Activated CD8-positive, alpha-beta T cell treated with anti-CD3 and anti-CD28 coated beads for 36 hours (primary cell): Measurements from ENCODE around the gene VPS37C. TPM values are rescaled to one million over a fixed set of nuclear protein-coding genes. Genes with fewer than 3 reads are reported as not detected.

Experiments used
- ATAC-seq: fragments of 200-7000 bp; cut with Tn5 transposase; one replicate; pipeline ENCODE4 v1.10.0; 2021; ENCODE audit warnings: mild to moderate bottlenecking, moderate library complexity
- CTCF ChIA-PET: fragments of 350-600 bp; sonication (Branson Sonifier 250); formaldehyde crosslinking; loops from one replicate; lab custom pipeline; 2021; ENCODE audit warnings: antibody characterized with exemption; lab: Charles Lee
- POLR2A ChIA-PET: fragments of 350-600 bp; sonication (Branson Sonifier 250); formaldehyde crosslinking; loops from one replicate; lab custom pipeline; 2021; ENCODE audit warnings: antibody characterized with exemption; lab: Charles Lee
- DNase-seq: peaks from one replicate; pipeline ENCODE4 v3.0.0-alpha.2; 2020
- H3K27ac Mint-ChIP-seq: one replicate; pipeline ENCODE4 v1.8.0; 2021; ENCODE audit warnings: mild to moderate bottlenecking, mixed read lengths
- H3K27me3 Mint-ChIP-seq: one replicate; pipeline ENCODE4 v1.8.0; 2021; ENCODE audit warnings: mixed read lengths
- H3K36me3 Mint-ChIP-seq: one replicate; pipeline ENCODE4 v1.8.0; 2021; ENCODE audit warnings: low read depth, mixed read lengths
- H3K4me1 Mint-ChIP-seq: one replicate; pipeline ENCODE4 v1.8.0; 2021; ENCODE audit warnings: low read depth, mixed read lengths
- H3K4me3 Mint-ChIP-seq: one replicate; pipeline ENCODE4 v1.8.0; 2021; ENCODE audit warnings: mild to moderate bottlenecking, moderate library complexity, mixed read lengths
- H3K9me3 Mint-ChIP-seq: one replicate; pipeline ENCODE4 v1.8.0; 2021; ENCODE audit warnings: mixed read lengths
- CTCF ChIP-seq: fragments of 200-600 bp; IDR thresholded peaks from one replicate; pipeline ENCODE4 v1.8.0; 2022; ENCODE audit warnings: antibody characterized with exemption, mild to moderate bottlenecking
- intact Hi-C: fragments of 100-400 bp; cut with micrococcal nuclease; formaldehyde crosslinking; loops from one replicate; pipeline ENCODE4 v1.10.0; 2022
- total RNA-seq, 2 experiments: library from RNA; stranded (reverse); gene quantifications; one replicate each; pipeline ENCODE4 v1.2.3, GENCODE V29; 2021

VPS37C gene
- total RNA-seq, 2 experiments from 2014 or later, result 6.6 to 7.2 TPM

GRCh38 chr11:61160487-61161189 is 588 bp downstream of the VPS37C start:
- H3K36me3 Mint-ChIP-seq, result peaks cover 5% of the 10 kb centered on the region
- H3K27me3 Mint-ChIP-seq, result no peaks in the 10 kb centered on the region
- peak overlapping the region; percentile 86 for H3K27ac Mint-ChIP-seq
- ChIA-PET CTCF (interaction anchor here (0.8 to 3.7 kb wide), 9 partner anchors 9 to 330 kb away, joined by 3 to 24 read pairs (median 3); partner anchors contain the start of gene TMEM109), POLR2A (interaction anchor here (1.0 to 1.9 kb wide), 7 partner anchors 9 to 246 kb away, joined by 3 to 7 read pairs (median 3); partner anchors contain the start of gene SLC15A3)
- peak overlapping the region; percentile 83 for H3K4me3 Mint-ChIP-seq
- TF ChIP-seq CTCF, result no peak
- DNase-seq, result no peak
- H3K4me1 Mint-ChIP-seq, result peaks cover 56% of the 10 kb centered on the region
- H3K9me3 Mint-ChIP-seq, result peaks cover 7% of the 10 kb centered on the region
- no peak for ATAC-seq
- intact Hi-C loops, result no loop called here

DNA sequence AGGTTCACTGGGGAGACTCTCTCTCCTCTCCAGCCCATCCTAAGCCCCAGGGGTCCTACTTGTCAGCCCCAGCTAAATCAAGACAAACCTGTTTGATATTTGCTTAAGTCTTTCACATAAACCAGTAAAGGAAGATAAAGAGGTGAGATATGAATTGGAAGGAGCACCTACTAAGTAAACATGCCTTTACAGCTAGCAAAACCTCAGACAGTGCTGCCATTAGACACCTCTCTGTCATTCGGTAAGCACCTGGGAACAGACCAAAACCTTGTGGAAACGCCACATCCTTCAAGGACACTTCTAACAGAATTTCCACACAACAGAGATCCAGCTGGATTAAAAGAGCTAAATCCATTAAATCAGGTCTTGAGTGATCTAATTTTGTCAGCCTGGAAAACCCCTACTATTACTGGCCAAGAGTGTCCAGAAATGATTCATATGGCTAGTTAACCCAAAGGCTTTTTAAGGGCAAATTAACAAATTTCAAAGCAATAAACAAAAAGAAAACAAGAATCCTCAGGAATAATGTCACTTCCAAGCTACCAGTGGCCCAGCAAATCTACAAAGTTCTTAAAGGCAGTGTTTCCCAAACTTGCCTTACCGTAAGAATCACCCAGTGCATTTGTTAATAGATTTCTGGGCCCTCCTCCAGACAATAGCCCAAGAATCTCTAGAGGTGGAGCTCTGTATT is 2.4 kb downstream of the VPS37C start:
- POLR2A ChIA-PET, result interaction anchor here (0.6 to 1.9 kb wide), 6 partner anchors 15 to 234 kb away, joined by 3 to 7 read pairs (median 3); no protein-coding TSS in a partner anchor
- Mint-ChIP-seq H3K9me3 (peaks cover 22% of the 10 kb centered on the region), H3K36me3 (peaks cover 21% of the 10 kb centered on the region), H3K4me1 (peaks cover 43% of the 10 kb centered on the region), H3K27me3 (no peaks in the 10 kb centered on the region), H3K27ac (peak overlapping the region; percentile 23), H3K4me3 (no peak overlapping the region)
- no peak for TF ChIP-seq CTCF
- CTCF ChIA-PET, result interaction anchor here (1.0 to 3.7 kb wide), 7 partner anchors 11 to 78 kb away, joined by 3 to 24 read pairs (median 8); no protein-coding TSS in a partner anchor
- DNase-seq (no peak), ATAC-seq (no peak)
- intact Hi-C loops, result no loop called here

GRCh38 chr11:61157743-61158142 is 3.5 kb downstream of the VPS37C start:
- POLR2A ChIA-PET, result interaction anchor here (0.5 to 1.5 kb wide), 4 partner anchors 16 to 170 kb away, joined by 3 to 4 read pairs (median 3); no protein-coding TSS in a partner anchor
- H3K27ac Mint-ChIP-seq, result peak overlapping the region; percentile 48
- TF ChIP-seq CTCF, result no peak

GRCh38 chr11:61155741-61156140 is 5.5 kb downstream of the VPS37C start:
- peaks cover 27% of the 10 kb centered on the region for H3K4me1 Mint-ChIP-seq
- ChIA-PET CTCF (interaction anchor here (1.3 to 1.7 kb wide), 2 partner anchors 25 to 31 kb away, joined by 4 to 8 read pairs; no protein-coding TSS in a partner anchor), POLR2A (interaction anchor here (0.6 kb wide), 1 partner anchor 46 kb away, joined by 7 read pairs; no protein-coding TSS in a partner anchor)
- no peak overlapping the region for H3K4me3 Mint-ChIP-seq
- H3K27me3 Mint-ChIP-seq, result no peaks in the 10 kb centered on the region
- H3K9me3 Mint-ChIP-seq, result peaks cover 20% of the 10 kb centered on the region
- ATAC-seq (no peak), DNase-seq (no peak)
- H3K27ac Mint-ChIP-seq, result no peak overlapping the region
- intact Hi-C loops, result no loop called here
- H3K36me3 Mint-ChIP-seq, result peaks cover 21% of the 10 kb centered on the region
- no peak for TF ChIP-seq CTCF

More at GRCh38 chr11:61157743-61158142, 3.5 kb downstream of the VPS37C start:
- Mint-ChIP-seq H3K27me3 (no peaks in the 10 kb centered on the region), H3K4me3 (no peak overlapping the region), H3K36me3 (peaks cover 21% of the 10 kb centered on the region), H3K4me1 (peaks cover 40% of the 10 kb centered on the region), H3K9me3 (peaks cover 20% of the 10 kb centered on the region)
- no peak for ATAC-seq
- CTCF ChIA-PET, result interaction anchor here (0.8 to 3.7 kb wide), 8 partner anchors 11 to 243 kb away, joined by 3 to 24 read pairs (median 6); no protein-coding TSS in a partner anchor
- peak; percentile 27 for DNase-seq
- intact Hi-C loops, result no loop called here
